Fibroblast of lung (primary cell): ENCODE results near the gene TBC1D17. TPM values are rescaled to one million over a fixed set of nuclear protein-coding genes. Genes with fewer than 3 reads are reported as not detected.

ENCODE experiments used
- DNase-seq, 2 donors: peaks; one replicate each; pipeline versions ENCODE4 v3.0.0 to v3.0.0-alpha.2; 2010; ENCODE audit warnings: low read depth in 2 of 2
- H2AFZ ChIP-seq: 2 replicates; pipeline ENCODE4 v1.5.1; 2012; ENCODE audit warnings: low read length, control low read depth, inconsistent platforms
- H3K27ac ChIP-seq: 2 replicates; pipeline ENCODE4 v1.5.1; 2011; ENCODE audit warnings: low read length, control low read depth; ENCODE audit not compliant: insufficient read depth
- H3K27me3 ChIP-seq: 2 replicates; pipeline ENCODE4 v1.5.1; 2011; ENCODE audit warnings: mild to moderate bottlenecking, low read length; ENCODE audit not compliant: control insufficient read depth, insufficient read depth
- H3K36me3 ChIP-seq: 2 replicates; pipeline ENCODE4 v1.5.1; 2011; ENCODE audit warnings: low read length; ENCODE audit not compliant: control insufficient read depth, insufficient read depth
- H3K4me1 ChIP-seq: 2 replicates; pipeline ENCODE4 v1.5.1; 2011; ENCODE audit warnings: low read length; ENCODE audit not compliant: control insufficient read depth, insufficient read depth; ENCODE audit errors: extremely low read depth
- H3K4me2 ChIP-seq: 2 replicates; pipeline ENCODE4 v1.5.1; 2011; ENCODE audit warnings: low read length, control low read depth; ENCODE audit not compliant: insufficient read depth; ENCODE audit errors: extremely low read depth
- H3K4me3 ChIP-seq, 4 experiments: fragments of 200-600 bp in 1 of 4; sonication (generic) in 1 of 4; replicated peaks in 1 of 4; 2 replicates each; pipeline ENCODE4 v1.5.1; 2011 to 2016; ENCODE audit warnings: low read length in 4 of 4, low read depth in 3 of 4, mild to moderate bottlenecking in 3 of 4, control low read depth in 2 of 4, inconsistent platforms in 1 of 4, mixed read lengths in 1 of 4; ENCODE audit not compliant: insufficient read depth in 1 of 4; ENCODE audit errors: control extremely low read depth in 1 of 4
- H3K79me2 ChIP-seq: 2 replicates; pipeline ENCODE4 v1.5.1; 2012; ENCODE audit warnings: mild to moderate bottlenecking, low read length, inconsistent platforms; ENCODE audit not compliant: control insufficient read depth, insufficient read depth
- H3K9ac ChIP-seq: 2 replicates; pipeline ENCODE4 v1.5.1; 2011; ENCODE audit warnings: mild to moderate bottlenecking, low read length, control low read depth; ENCODE audit not compliant: insufficient read depth
- H3K9me3 ChIP-seq: 2 replicates; pipeline ENCODE4 v1.5.1; 2012; ENCODE audit warnings: low read depth, low read length; ENCODE audit not compliant: control insufficient read depth, insufficient read depth
- H4K20me1 ChIP-seq: 2 replicates; pipeline ENCODE4 v1.5.1; 2011; ENCODE audit warnings: low read length; ENCODE audit not compliant: control insufficient read depth, insufficient read depth; ENCODE audit errors: extremely low read depth
- EZH2 ChIP-seq: IDR thresholded peaks from 2 replicates; pipeline ENCODE4 v1.5.1; 2012; ENCODE audit warnings: low read length, control low read depth, mild to moderate bottlenecking; ENCODE audit errors: missing control alignments
- polyA plus RNA-seq, 2 donors: library from polyadenylated mRNA; depleted of rRNA in 1 of 2; stranded (reverse) in 1 of 2; unstranded in 1 of 2; fragments of >200 nt; gene quantifications; 2 replicates each; pipeline ENCODE4 v1.2.1, GENCODE V29; 2011 to 2012; ENCODE audit warnings: missing spikeins in 1 of 2
- total RNA-seq: library from RNA; depleted of rRNA; stranded (reverse); fragments of >200 nt; gene quantifications from 2 replicates; pipeline ENCODE4 v1.2.1, GENCODE V29; 2014
- TF ChIP-seq, protein P1 (sequence below), 2 donors: IDR thresholded peaks in 1 of 2; conservative IDR thresholded peaks in 1 of 2; 1 replicate in 1 of 2; 2 replicates in 1 of 2; pipeline ENCODE4 v1.5.1; 2011 to 2012; ENCODE audit warnings: low read length in 2 of 2, control low read depth in 1 of 2, inconsistent platforms in 1 of 2, low read depth in 1 of 2, mild to moderate bottlenecking in 1 of 2

Gene TBC1D17
- total and polyA plus RNA-seq, 2 donors (not counting 1 experiment from before 2014, with no cell fraction given) = 19.5 to 32.5 TPM

- H3K4me3 ChIP-seq = no peak overlapping the region
- no peaks in the 10 kb centered on the region for H4K20me1 ChIP-seq
- peaks cover 12% of the 10 kb centered on the region for H3K79me2 ChIP-seq
- H2AFZ ChIP-seq = no peak overlapping the region
- H3K27me3 ChIP-seq = no peaks in the 10 kb centered on the region
- TF ChIP-seq EZH2 = no peak
- TF ChIP-seq, protein P1, sequence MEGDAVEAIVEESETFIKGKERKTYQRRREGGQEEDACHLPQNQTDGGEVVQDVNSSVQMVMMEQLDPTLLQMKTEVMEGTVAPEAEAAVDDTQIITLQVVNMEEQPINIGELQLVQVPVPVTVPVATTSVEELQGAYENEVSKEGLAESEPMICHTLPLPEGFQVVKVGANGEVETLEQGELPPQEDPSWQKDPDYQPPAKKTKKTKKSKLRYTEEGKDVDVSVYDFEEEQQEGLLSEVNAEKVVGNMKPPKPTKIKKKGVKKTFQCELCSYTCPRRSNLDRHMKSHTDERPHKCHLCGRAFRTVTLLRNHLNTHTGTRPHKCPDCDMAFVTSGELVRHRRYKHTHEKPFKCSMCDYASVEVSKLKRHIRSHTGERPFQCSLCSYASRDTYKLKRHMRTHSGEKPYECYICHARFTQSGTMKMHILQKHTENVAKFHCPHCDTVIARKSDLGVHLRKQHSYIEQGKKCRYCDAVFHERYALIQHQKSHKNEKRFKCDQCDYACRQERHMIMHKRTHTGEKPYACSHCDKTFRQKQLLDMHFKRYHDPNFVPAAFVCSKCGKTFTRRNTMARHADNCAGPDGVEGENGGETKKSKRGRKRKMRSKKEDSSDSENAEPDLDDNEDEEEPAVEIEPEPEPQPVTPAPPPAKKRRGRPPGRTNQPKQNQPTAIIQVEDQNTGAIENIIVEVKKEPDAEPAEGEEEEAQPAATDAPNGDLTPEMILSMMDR (conservative IDR thresholded peaks at IDR 0.05 in 1 of 2, IDR thresholded peaks at IDR 0.05 in 1 of 2; ENCODE audit: low read depth in 1 of 2, low read length in 2 of 2) = no peak
- no peak overlapping the region for H3K9ac ChIP-seq
- H3K27ac ChIP-seq = peak overlapping the region; percentile 34
- H3K4me2 ChIP-seq = no peak overlapping the region
- H3K4me1 ChIP-seq = peaks cover 6% of the 10 kb centered on the region
- no peak for DNase-seq
- no peaks in the 10 kb centered on the region for H3K9me3 ChIP-seq
- H3K36me3 ChIP-seq = peaks cover 51% of the 10 kb centered on the region
These were observed 19.2 kb upstream of the TBC1D17 start for GRCh38 chr19:49858088-49858985.

DNA sequence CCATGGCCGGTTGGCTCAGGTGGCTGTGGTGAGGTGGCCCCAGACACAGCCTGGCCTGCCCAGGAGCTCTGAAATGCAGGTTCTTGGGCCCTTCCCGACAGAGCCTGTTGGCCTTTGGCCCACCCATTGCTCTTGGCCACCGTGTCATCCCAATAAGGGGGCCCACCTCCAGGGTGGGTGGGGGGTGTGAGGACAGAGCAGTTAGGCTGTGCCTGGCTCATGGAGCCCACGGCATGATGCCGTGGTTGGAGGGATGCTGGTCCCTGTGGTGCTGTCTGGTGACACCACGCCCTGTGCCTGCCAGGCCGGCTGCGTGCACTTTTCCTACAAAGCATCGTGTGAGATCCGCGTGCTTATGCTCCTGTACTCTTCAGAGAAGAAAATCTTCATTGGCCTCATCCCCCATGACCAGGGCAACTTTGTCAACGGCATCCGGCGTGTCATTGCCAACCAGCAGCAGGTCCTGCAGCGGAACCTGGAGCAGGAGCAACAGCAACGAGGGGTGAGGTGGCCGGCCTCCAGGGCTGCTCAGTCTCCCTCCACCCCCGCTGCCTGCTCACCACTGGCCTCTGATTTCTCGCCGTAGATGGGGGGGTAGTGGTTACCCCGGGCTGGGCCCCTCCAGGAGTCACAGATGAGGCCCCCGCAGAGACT lies 17.7 kb upstream of the TBC1D17 start:
- Histone ChIP-seq H3K27ac (peak overlapping the region; percentile 58), H3K9ac (no peak overlapping the region), H3K4me1 (peaks cover 6% of the 10 kb centered on the region), H2AFZ (no peak overlapping the region), H3K79me2 (peaks cover 9% of the 10 kb centered on the region), H3K4me2 (no peak overlapping the region), H3K36me3 (peaks cover 59% of the 10 kb centered on the region), H3K4me3 (no peak overlapping the region), H3K9me3 (no peaks in the 10 kb centered on the region), H3K27me3 (no peaks in the 10 kb centered on the region), H4K20me1 (no peaks in the 10 kb centered on the region)
- no peak for TF ChIP-seq EZH2
- TF ChIP-seq, protein P1 (conservative IDR thresholded peaks at IDR 0.05 in 1 of 2, IDR thresholded peaks at IDR 0.05 in 1 of 2; ENCODE audit: low read depth in 1 of 2, low read length in 2 of 2) = no peak
- no peak for DNase-seq

- no peak overlapping the region for H3K4me2 ChIP-seq
- H3K79me2 ChIP-seq = peaks cover 11% of the 10 kb centered on the region
- H4K20me1 ChIP-seq = no peaks in the 10 kb centered on the region
- no peak for TF ChIP-seq EZH2
- TF ChIP-seq, protein P1 (conservative IDR thresholded peaks at IDR 0.05 in 1 of 2, IDR thresholded peaks at IDR 0.05 in 1 of 2; ENCODE audit: low read depth in 1 of 2, low read length in 2 of 2) = no peak
- H3K4me3 ChIP-seq = no peak overlapping the region
- peaks cover 53% of the 10 kb centered on the region for H3K36me3 ChIP-seq
- H3K27me3 ChIP-seq = no peaks in the 10 kb centered on the region
- no peak overlapping the region for H2AFZ ChIP-seq
- peaks cover 6% of the 10 kb centered on the region for H3K4me1 ChIP-seq
- no peaks in the 10 kb centered on the region for H3K9me3 ChIP-seq
- no peak overlapping the region for H3K27ac ChIP-seq
- H3K9ac ChIP-seq = no peak overlapping the region
- DNase-seq = no peak
These were observed 17.0 kb upstream of the TBC1D17 start for GRCh38 chr19:49860336-49861102.
